Rectal smooth muscle tissue (tissue), 1 donor: ENCODE measurements around the gene GDA.

Experiments
- H3K27ac ChIP-seq: one replicate; pipeline ENCODE4 v1.7.0; 2013; ENCODE audit warnings: low read depth, low read length, inconsistent platforms
- H3K27me3 ChIP-seq: one replicate; pipeline ENCODE4 v1.7.0; 2013; ENCODE audit warnings: low read length; ENCODE audit not compliant: control insufficient read depth, insufficient read depth
- H3K36me3 ChIP-seq: one replicate; pipeline ENCODE4 v1.7.0; 2013; ENCODE audit warnings: low read length; ENCODE audit not compliant: control insufficient read depth, insufficient read depth
- H3K4me1 ChIP-seq: one replicate; pipeline ENCODE4 v1.7.0; 2013; ENCODE audit warnings: low read length; ENCODE audit not compliant: control insufficient read depth, insufficient read depth
- H3K4me3 ChIP-seq: one replicate; pipeline ENCODE4 v1.7.0; 2013; ENCODE audit warnings: low read length
- H3K9ac ChIP-seq: one replicate; pipeline ENCODE4 v1.7.0; 2013; ENCODE audit warnings: low read length

Gene GDA

GRCh38 chr9:72155301-72155700, 6.1 kb downstream of the GDA start:
- Histone ChIP-seq H3K4me3 (no peak overlapping the region), H3K27me3 (peaks cover 2% of the 10 kb centered on the region), H3K27ac (no peak overlapping the region)

GRCh38 chr9:72156586-72156985, 7.3 kb downstream of the GDA start:
- Histone ChIP-seq H3K4me1 (no peaks in the 10 kb centered on the region), H3K27ac (no peak overlapping the region), H3K9ac (no peak overlapping the region), H3K27me3 (peaks cover 2% of the 10 kb centered on the region), H3K4me3 (no peak overlapping the region), H3K36me3 (no peaks in the 10 kb centered on the region)

More at GRCh38 chr9:72155301-72155700, 6.1 kb downstream of the GDA start:
- Histone ChIP-seq H3K9ac (no peak overlapping the region), H3K4me1 (no peaks in the 10 kb centered on the region), H3K36me3 (no peaks in the 10 kb centered on the region)

GRCh38 chr9:72158680-72159079, 9.4 kb downstream of the GDA start:
- Histone ChIP-seq H3K4me3 (no peak overlapping the region), H3K27me3 (peaks cover 2% of the 10 kb centered on the region), H3K36me3 (no peaks in the 10 kb centered on the region), H3K27ac (no peak overlapping the region), H3K9ac (no peak overlapping the region), H3K4me1 (no peaks in the 10 kb centered on the region)

GRCh38 chr9:72160446-72161123, 11.3 kb downstream of the GDA start:
- H3K27me3 ChIP-seq = no peaks in the 10 kb centered on the region
- H3K4me1 ChIP-seq = no peaks in the 10 kb centered on the region
- H3K9ac ChIP-seq = no peak overlapping the region
- no peak overlapping the region for H3K4me3 ChIP-seq
- H3K36me3 ChIP-seq = no peaks in the 10 kb centered on the region
- H3K27ac ChIP-seq = no peak overlapping the region

- no peaks in the 10 kb centered on the region for H3K36me3 ChIP-seq
- H3K27me3 ChIP-seq = no peaks in the 10 kb centered on the region
- H3K9ac ChIP-seq = no peak overlapping the region
- H3K4me3 ChIP-seq = no peak overlapping the region
- H3K27ac ChIP-seq = no peak overlapping the region
- H3K4me1 ChIP-seq = no peaks in the 10 kb centered on the region
Measured at GRCh38 chr9:72165326-72165725, 16.1 kb downstream of the GDA start.

DNA sequence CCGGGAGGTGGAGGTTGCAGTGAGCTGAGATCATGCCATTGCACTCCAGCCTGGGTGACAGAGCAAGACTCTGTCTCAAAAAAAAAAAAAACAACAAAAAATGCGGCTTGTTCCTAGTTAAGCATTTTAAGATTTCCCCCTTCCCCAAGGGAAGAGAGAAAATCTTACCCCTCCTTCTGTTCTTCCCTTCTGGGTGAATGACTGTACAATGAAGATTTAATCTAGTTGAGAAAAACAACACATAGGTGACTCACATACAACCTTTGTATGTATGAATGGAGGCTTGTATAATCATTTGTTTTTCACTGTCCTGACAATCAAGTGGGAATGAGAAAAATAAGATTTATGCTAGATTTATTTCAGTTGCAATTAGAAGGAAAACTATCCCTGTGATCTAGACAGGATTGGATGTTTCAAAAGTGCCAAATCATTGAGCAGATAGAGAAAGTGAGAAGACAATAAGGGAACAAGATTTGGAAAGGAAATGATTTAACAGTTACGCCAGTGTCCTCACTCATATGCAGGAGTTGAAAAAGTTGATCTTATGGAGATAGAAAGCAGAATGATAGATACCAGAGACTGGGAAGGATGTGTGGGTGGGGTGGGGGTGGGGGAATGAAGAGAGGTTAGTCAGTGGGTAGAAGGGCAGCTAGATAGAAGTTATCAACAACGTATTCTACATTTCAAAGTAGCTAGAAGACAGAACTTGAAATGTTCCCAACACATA, 16.7 kb downstream of the GDA start:
- Histone ChIP-seq H3K36me3 (no peaks in the 10 kb centered on the region), H3K4me3 (no peak overlapping the region), H3K27ac (no peak overlapping the region), H3K9ac (no peak overlapping the region), H3K27me3 (no peaks in the 10 kb centered on the region), H3K4me1 (no peaks in the 10 kb centered on the region)

GRCh38 chr9:72168075-72168474, 18.8 kb downstream of the GDA start:
- Histone ChIP-seq H3K27ac (no peak overlapping the region), H3K36me3 (no peaks in the 10 kb centered on the region), H3K9ac (no peak overlapping the region), H3K4me3 (no peak overlapping the region), H3K4me1 (no peaks in the 10 kb centered on the region), H3K27me3 (no peaks in the 10 kb centered on the region)

- Histone ChIP-seq H3K4me1 (no peaks in the 10 kb centered on the region), H3K9ac (no peak overlapping the region), H3K36me3 (no peaks in the 10 kb centered on the region), H3K27me3 (no peaks in the 10 kb centered on the region), H3K27ac (no peak overlapping the region), H3K4me3 (no peak overlapping the region)
Measured at GRCh38 chr9:72169178-72169577, 19.9 kb downstream of the GDA start.

DNA sequence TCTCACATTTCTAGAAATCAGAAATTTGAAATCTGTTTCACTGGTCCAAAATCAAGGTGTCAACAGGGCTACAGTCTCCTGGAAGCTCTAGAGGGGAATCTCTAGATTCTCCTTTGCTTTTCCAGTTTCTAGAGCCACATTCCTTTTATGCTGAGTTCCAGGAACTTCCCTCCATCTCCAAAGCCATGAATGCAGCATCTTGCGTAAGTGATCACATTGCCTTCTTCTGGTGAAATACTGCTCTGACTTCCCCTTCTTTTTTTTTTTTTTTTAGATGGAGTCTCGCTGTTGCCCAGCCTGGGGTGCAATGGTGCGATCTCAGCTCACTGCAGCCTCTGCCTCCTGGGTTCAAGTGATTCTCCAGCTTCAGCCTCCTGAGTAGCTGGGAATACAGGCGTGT, 23.8 kb downstream of the GDA start:
- Histone ChIP-seq H3K4me1 (no peaks in the 10 kb centered on the region), H3K4me3 (no peak overlapping the region), H3K9ac (no peak overlapping the region), H3K36me3 (no peaks in the 10 kb centered on the region), H3K27ac (no peak overlapping the region), H3K27me3 (no peaks in the 10 kb centered on the region)

DNA sequence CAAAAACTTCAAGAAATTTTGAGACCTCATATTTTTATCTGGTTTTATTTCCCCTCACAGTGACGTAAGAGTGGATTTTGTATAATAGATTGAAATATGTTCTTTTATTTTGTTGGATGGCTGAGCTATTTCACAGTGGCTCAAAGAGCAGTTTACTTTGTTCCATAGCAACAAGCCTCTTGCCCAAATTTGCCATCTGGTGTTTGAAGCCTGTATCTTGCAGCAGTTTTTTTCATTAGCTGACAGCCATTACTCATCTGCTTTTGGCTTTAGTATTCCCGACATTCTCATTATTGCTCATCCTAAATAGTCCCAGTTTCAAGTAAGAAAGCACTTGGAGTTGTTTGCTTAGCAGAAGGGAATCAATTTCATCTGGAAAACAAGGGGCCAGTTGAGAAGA, 36.3 kb downstream of the GDA start:
- H3K27me3 ChIP-seq = no peaks in the 10 kb centered on the region

GRCh38 chr9:72187121-72187695, 38.0 kb downstream of the GDA start:
- Histone ChIP-seq H3K27ac (no peak overlapping the region), H3K9ac (no peak overlapping the region), H3K4me1 (no peaks in the 10 kb centered on the region), H3K4me3 (no peak overlapping the region), H3K36me3 (no peaks in the 10 kb centered on the region), H3K27me3 (no peaks in the 10 kb centered on the region)

More for the DNA sequence above, 36.3 kb downstream of the GDA start:
- H3K27ac ChIP-seq = no peak overlapping the region
- no peak overlapping the region for H3K4me3 ChIP-seq
- H3K4me1 ChIP-seq = no peaks in the 10 kb centered on the region
- H3K9ac ChIP-seq = no peak overlapping the region
- no peaks in the 10 kb centered on the region for H3K36me3 ChIP-seq

GRCh38 chr9:72188232-72188631, 39.0 kb downstream of the GDA start:
- Histone ChIP-seq H3K27ac (no peak overlapping the region), H3K9ac (no peak overlapping the region), H3K4me3 (no peak overlapping the region), H3K27me3 (no peaks in the 10 kb centered on the region), H3K36me3 (no peaks in the 10 kb centered on the region), H3K4me1 (no peaks in the 10 kb centered on the region)
